K562 (cell line): ENCODE results near the gene BEST2. TPM values are rescaled to one million over a fixed set of nuclear protein-coding genes. Genes with fewer than 3 reads are reported as not detected.

Experiments
- BCLAF1 ChIP-seq, 2 experiments: fragments of 450-650 bp in 1 of 2; IDR thresholded peaks; 2 replicates each; pipeline ENCODE4 v1.6.1; 2011 to 2017; ENCODE audit warnings: low read depth in 2 of 2, antibody characterized with exemption in 1 of 2, borderline replicate concordance in 1 of 2, low read length in 1 of 2, mild to moderate bottlenecking in 1 of 2, mixed read lengths in 1 of 2; ENCODE audit not compliant: control insufficient read depth in 1 of 2
- CBX5 ChIP-seq: IDR thresholded peaks from 2 replicates; pipeline ENCODE4 v1.6.1; 2014; ENCODE audit warnings: low read depth, borderline replicate concordance
- CHD1 ChIP-seq: fragments of 200-600 bp; sonication (generic); IDR thresholded peaks from one replicate; pipeline ENCODE4 v1.6.1; 2012; ENCODE audit warnings: mild to moderate bottlenecking, moderate library complexity, low read length, inconsistent platforms
- CREB1 ChIP-seq, 2 experiments: sonication (generic) in 1 of 2; formaldehyde crosslinking in 1 of 2; IDR thresholded peaks; 2 replicates each; pipeline versions ENCODE4 v1.6.1 to v1.8.0; 2012 to 2022; ENCODE audit warnings: inconsistent platforms in 1 of 2, mild to moderate bottlenecking in 1 of 2, missing genetic modification reagents in 1 of 2, moderate library complexity in 1 of 2
- CXXC5 ChIP-seq: fragments of 250-450 bp; sonication (Bioruptor Pico); IDR thresholded peaks from 2 replicates; pipeline ENCODE4 v1.8.0; 2022; ENCODE audit warnings: inconsistent platforms, mild to moderate bottlenecking, moderate library complexity
- DPF2 ChIP-seq: fragments of 450-650 bp; IDR thresholded peaks from 2 replicates; pipeline ENCODE4 v1.6.1; 2016
- ELK3 ChIP-seq: fragments of 450-650 bp; formaldehyde crosslinking; IDR thresholded peaks from 2 replicates; pipeline ENCODE4 v1.4.0; 2020; ENCODE audit warnings: mild to moderate bottlenecking
- GATAD2A ChIP-seq: fragments of 450-650 bp; IDR thresholded peaks from 2 replicates; pipeline ENCODE4 v1.6.1; 2017
- HBP1 ChIP-seq: fragments of 450-650 bp; formaldehyde crosslinking; IDR thresholded peaks from 2 replicates; pipeline ENCODE4 v1.4.0; 2022; ENCODE audit warnings: missing genetic modification characterization
- MBD2 ChIP-seq: sonication (generic); IDR thresholded peaks from 2 replicates; pipeline ENCODE4 v1.6.1; 2016; ENCODE audit warnings: low read depth, borderline replicate concordance
- NR2C2 ChIP-seq, 2 experiments: fragments of 200-800 bp in 1 of 2; sonication (Bioruptor generic) in 1 of 2; sonication (generic) in 1 of 2; formaldehyde crosslinking in 1 of 2; IDR thresholded peaks; 2 replicates each; pipeline versions ENCODE4 v1.6.1 to v1.8.0; 2016 to 2022; ENCODE audit warnings: mild to moderate bottlenecking in 1 of 2, missing compliant biosample characterization in 1 of 2, missing genetic modification characterization in 1 of 2, missing genetic modification reagents in 1 of 2
- NRF1 ChIP-seq, 2 experiments: fragments of 450-650 bp; IDR thresholded peaks in 1 of 2; conservative IDR thresholded peaks in 1 of 2; 2 replicates each; pipeline ENCODE4 v1.6.1; 2014; ENCODE audit warnings: mild to moderate bottlenecking in 2 of 2
- POLR2A ChIP-seq: fragments of 450-650 bp; conservative IDR thresholded peaks from 2 replicates; pipeline ENCODE4 v1.6.1; 2016
- SIN3B ChIP-seq: fragments of 450-650 bp; IDR thresholded peaks from 2 replicates; pipeline ENCODE4 v1.6.1; 2017; ENCODE audit warnings: low read depth, mild to moderate bottlenecking, moderate library complexity
- TAF7 ChIP-seq: fragments of 450-650 bp; IDR thresholded peaks from 2 replicates; pipeline ENCODE4 v1.6.1; 2016; ENCODE audit warnings: missing genetic modification characterization, missing compliant biosample characterization
- ZBED1 ChIP-seq: IDR thresholded peaks from 2 replicates; pipeline ENCODE4 v1.6.1; 2014
- ZMIZ1 ChIP-seq, 2 experiments: fragments of 150-350 bp in 1 of 2; IDR thresholded peaks; 2 replicates each; pipeline ENCODE4 v1.6.1; 2012 to 2016; ENCODE audit warnings: low read depth in 2 of 2, low read length in 2 of 2, mild to moderate bottlenecking in 1 of 2, moderate library complexity in 1 of 2
- ZNF146 ChIP-seq: IDR thresholded peaks from one replicate; pipeline ENCODE4 v1.6.1; 2018; ENCODE audit warnings: missing compliant biosample characterization; ENCODE audit not compliant: unreplicated experiment
- polyA plus RNA-seq, 8 experiments: library from polyadenylated mRNA; depleted of rRNA in 4 of 8; stranded (reverse) in 5 of 8; unstranded in 3 of 8; fragments of >200 nt; fragmentation: Nextera tagmentation in 2 of 8; fragmentation: Illumina TruSeq in 1 of 8; extraction: Ambion mirVana in 2 of 8; extraction: Trizol in 1 of 8; gene quantifications; 2 replicates each; pipeline versions ENCODE4 v1.2.1 to v1.2.3, GENCODE V29; 2011 to 2014; ENCODE audit warnings: inconsistent platforms in 1 of 8, missing spikeins in 1 of 8
- total RNA-seq, 7 experiments: library from RNA; depleted of rRNA in 6 of 7; stranded (reverse); fragments of >200 nt in 6 of 7; fragmentation: Illumina TruSeq in 2 of 7; extraction: Trizol in 2 of 7; gene quantifications; 2 replicates each; pipeline versions ENCODE4 v1.2.1 to v1.2.3, GENCODE V29; 2011 to 2021; ENCODE audit warnings: low replicate concordance in 1 of 7

Gene BEST2
- total and polyA plus RNA-seq, 9 of the 15 experiments (the other 6 are each of a cell fraction or from before 2014, with no cell fraction given) = not detected

GRCh38 chr19:12801466-12802266 is 50.1 kb downstream of the BEST2 start, which contains the start of the genes PRDX2 and THSD8 (continued):
- TF ChIP-seq HBP1 (CRISPR knock-in tag) = 0 out of 2 replicates have a peak, but pooled peaks have one; percentile 32
- TF ChIP-seq NRF1 (conservative IDR thresholded peaks at IDR 0.05 in 1 of 2, IDR thresholded peaks at IDR 0.05 in 1 of 2) = peak; percentile 68 to 74
- TF ChIP-seq SIN3B = peak; percentile 16; the same call in 1 of the 2 replicates
- TF ChIP-seq CXXC5 (CRISPR knock-in tag) = peak; percentile 95
- no peak for TF ChIP-seq ZNF146 (CRISPR knock-in tag)
- 0 out of 4 replicates have a peak, but pooled peaks of 1 of the 2 experiments have one; percentile 41 for TF ChIP-seq ZMIZ1 (IDR thresholded peaks at IDR 0.05; ENCODE audit: low read depth in 2 of 2, low read length in 2 of 2)
- peak; percentile 50 to 89; a peak in 2 of 4 replicates for TF ChIP-seq BCLAF1 (IDR thresholded peaks at IDR 0.05; ENCODE audit: borderline replicate concordance in 1 of 2, control insufficient read depth in 1 of 2, low read depth in 2 of 2, low read length in 1 of 2)
- TF ChIP-seq DPF2 = peak; percentile 48; the same call in 1 of the 2 replicates
- no peak; the same call in none of the 2 replicates for TF ChIP-seq NR2C2 (CRISPR knock-in tag; IDR thresholded peaks at IDR 0.05)
- peak; percentile 74 for TF ChIP-seq NR2C2 (tag; IDR thresholded peaks at IDR 0.05)
- TF ChIP-seq CHD1 = peak; percentile 92
- TF ChIP-seq TAF7 (tag) = peak; percentile 81
- peak; percentile 25; the same call in 1 of the 2 replicates for TF ChIP-seq GATAD2A
- peak; percentile 98 for TF ChIP-seq POLR2A
- peak; percentile 98 for TF ChIP-seq MBD2
- peak; percentile 66 for TF ChIP-seq CREB1 (IDR thresholded peaks at IDR 0.05)
- peak; percentile 88 for TF ChIP-seq CREB1 (CRISPR knock-in tag; IDR thresholded peaks at IDR 0.05)
- 0 out of 2 replicates have a peak, but pooled peaks have one; percentile 33 for TF ChIP-seq CBX5
- TF ChIP-seq ELK3 = no peak
- peak; percentile 45 for TF ChIP-seq ZBED1
